Suprapubic skin (tissue), 4 donors: ENCODE data around the gene RTN4R.

Experiments
- EP300 ChIP-seq: sonication (generic); formaldehyde crosslinking; IDR thresholded peaks from one replicate; pipeline ENCODE4 v1.6.1; 2017; ENCODE audit warnings: antibody characterized with exemption
- POLR2A ChIP-seq, 2 donors: fragments of 450-650 bp; IDR thresholded peaks; one replicate each; pipeline ENCODE4 v1.6.1; 2017; ENCODE audit warnings: antibody characterized with exemption in 2 of 2, mild to moderate bottlenecking in 2 of 2, moderate library complexity in 2 of 2
- POLR2AphosphoS5 ChIP-seq, 3 donors: sonication (generic); formaldehyde crosslinking; IDR thresholded peaks; one replicate each; pipeline ENCODE4 v1.6.1; 2017; ENCODE audit warnings: antibody characterized with exemption in 3 of 3
- TF ChIP-seq, protein P1 (sequence below), 2 donors: fragments of 200-600 bp in 1 of 2; fragments of 450-650 bp in 1 of 2; sonication (generic) in 1 of 2; IDR thresholded peaks; one replicate each; pipeline ENCODE4 v1.5.1; 2016 to 2019; ENCODE audit warnings: antibody characterized with exemption in 2 of 2, mild to moderate bottlenecking in 1 of 2, moderate library complexity in 1 of 2

DNA sequence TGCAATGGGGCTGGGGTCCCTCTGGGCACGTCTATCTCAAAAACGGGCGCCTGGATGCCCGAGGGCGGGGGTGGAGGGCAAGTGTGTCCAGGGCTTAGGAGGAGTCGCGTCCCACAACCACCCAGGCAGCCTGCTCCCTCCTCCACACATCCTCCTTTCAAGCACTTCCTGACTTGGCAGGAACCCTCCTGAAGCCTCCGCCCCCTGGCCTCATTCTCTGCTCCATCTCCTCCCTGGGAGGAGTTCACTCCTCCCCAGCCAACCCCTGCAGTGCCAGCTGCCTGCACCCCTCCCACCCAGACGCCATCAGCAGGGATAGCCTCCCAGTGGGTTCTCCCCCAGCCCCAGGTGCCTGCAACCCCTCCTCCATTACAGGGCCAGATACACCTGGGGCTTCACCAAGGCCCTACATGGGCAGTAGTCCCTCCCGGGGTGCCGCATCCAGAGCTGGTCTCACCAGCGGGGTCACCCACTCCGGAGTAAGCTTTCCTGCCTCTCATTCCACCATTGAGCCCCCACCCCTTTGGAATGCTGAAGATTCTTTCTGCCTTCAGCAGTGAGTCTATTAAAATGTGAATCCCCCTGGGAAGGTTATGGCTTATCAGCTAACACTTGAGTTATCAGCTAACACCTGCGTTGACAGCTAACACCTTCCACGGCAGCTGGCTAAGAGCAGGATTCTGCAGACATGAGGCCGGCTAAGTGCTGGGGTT lies 24.4 kb downstream of the RTN4R start:
- TF ChIP-seq POLR2A (IDR thresholded peaks at IDR 0.05) (no peak), POLR2AphosphoS5 (IDR thresholded peaks at IDR 0.05) (no peak), EP300 (no peak)
- TF ChIP-seq, protein P1, sequence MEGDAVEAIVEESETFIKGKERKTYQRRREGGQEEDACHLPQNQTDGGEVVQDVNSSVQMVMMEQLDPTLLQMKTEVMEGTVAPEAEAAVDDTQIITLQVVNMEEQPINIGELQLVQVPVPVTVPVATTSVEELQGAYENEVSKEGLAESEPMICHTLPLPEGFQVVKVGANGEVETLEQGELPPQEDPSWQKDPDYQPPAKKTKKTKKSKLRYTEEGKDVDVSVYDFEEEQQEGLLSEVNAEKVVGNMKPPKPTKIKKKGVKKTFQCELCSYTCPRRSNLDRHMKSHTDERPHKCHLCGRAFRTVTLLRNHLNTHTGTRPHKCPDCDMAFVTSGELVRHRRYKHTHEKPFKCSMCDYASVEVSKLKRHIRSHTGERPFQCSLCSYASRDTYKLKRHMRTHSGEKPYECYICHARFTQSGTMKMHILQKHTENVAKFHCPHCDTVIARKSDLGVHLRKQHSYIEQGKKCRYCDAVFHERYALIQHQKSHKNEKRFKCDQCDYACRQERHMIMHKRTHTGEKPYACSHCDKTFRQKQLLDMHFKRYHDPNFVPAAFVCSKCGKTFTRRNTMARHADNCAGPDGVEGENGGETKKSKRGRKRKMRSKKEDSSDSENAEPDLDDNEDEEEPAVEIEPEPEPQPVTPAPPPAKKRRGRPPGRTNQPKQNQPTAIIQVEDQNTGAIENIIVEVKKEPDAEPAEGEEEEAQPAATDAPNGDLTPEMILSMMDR (IDR thresholded peaks at IDR 0.05) = no peak
